Measurements from ENCODE around the gene NOC2L. TPM values are rescaled to one million over a fixed set of nuclear protein-coding genes. Genes with fewer than 3 reads are reported as not detected.
"Not testable (repeated sequence)": the region's sequence is repeated elsewhere in the genome, so short reads cannot be mapped to it uniquely, and the experiment has no call there.

NOC2L gene
- polyA plus RNA-seq, 1 donor, result 49.2 TPM

- H3K27me3 ChIP-seq (ENCODE audit: control insufficient read depth, insufficient read depth, low read length), result peaks cover 34% of the 10 kb centered on the region
- no peaks in the 10 kb centered on the region for H3K36me3 ChIP-seq (ENCODE audit: control insufficient read depth, insufficient read depth, low read length)
- no peaks in the 10 kb centered on the region for H3K4me1 ChIP-seq (ENCODE audit: control insufficient read depth, insufficient read depth, low read length)
- no peak overlapping the region for H3K27ac ChIP-seq (ENCODE audit: low read length)
- no CpG with 5 or more reads among the region's 21 CpGs for WGBS (ENCODE audit: insufficient coverage, low lambda C conversion rate)
- no peak for DNase-seq
- H3K9me3 ChIP-seq (ENCODE audit: control insufficient read depth, low read depth, low read length), result peaks cover 17% of the 10 kb centered on the region
- H3K4me3 ChIP-seq (ENCODE audit: low read length), result no peak overlapping the region
Measured at GRCh38 chr1:981491-981954, 22.5 kb upstream of the NOC2L start.

- H3K36me3 ChIP-seq (ENCODE audit: control insufficient read depth, insufficient read depth, low read length), result no peaks in the 10 kb centered on the region
- peaks cover 6% of the 10 kb centered on the region for H3K4me1 ChIP-seq (ENCODE audit: control insufficient read depth, insufficient read depth, low read length)
- DNase-seq, result no peak
- no CpG with 5 or more reads among the region's 35 CpGs for WGBS (ENCODE audit: insufficient coverage, low lambda C conversion rate)
- peaks cover 17% of the 10 kb centered on the region for H3K9me3 ChIP-seq (ENCODE audit: control insufficient read depth, low read depth, low read length)
- peaks cover 35% of the 10 kb centered on the region for H3K27me3 ChIP-seq (ENCODE audit: control insufficient read depth, insufficient read depth, low read length)
- no peak overlapping the region for H3K4me3 ChIP-seq (ENCODE audit: low read length)
- no peak overlapping the region for H3K27ac ChIP-seq (ENCODE audit: low read length)
Measured at GRCh38 chr1:980602-981395, 21.7 kb upstream of the NOC2L start.

- Histone ChIP-seq H3K4me1 (ENCODE audit: control insufficient read depth, insufficient read depth, low read length) (peaks cover 8% of the 10 kb centered on the region), H3K27me3 (ENCODE audit: control insufficient read depth, insufficient read depth, low read length) (peaks cover 39% of the 10 kb centered on the region), H3K36me3 (ENCODE audit: control insufficient read depth, insufficient read depth, low read length) (no peaks in the 10 kb centered on the region), H3K27ac (ENCODE audit: low read length) (no peak overlapping the region), H3K4me3 (ENCODE audit: low read length) (no peak overlapping the region), H3K9me3 (ENCODE audit: control insufficient read depth, low read depth, low read length) (peaks cover 17% of the 10 kb centered on the region)
- WGBS (ENCODE audit: insufficient coverage, low lambda C conversion rate), result no CpG with 5 or more reads among the region's 13 CpGs
- DNase-seq, result no peak
Measured at GRCh38 chr1:980137-980571, 21.1 kb upstream of the NOC2L start.

GRCh38 chr1:979744-980072 is 20.7 kb upstream of the NOC2L start:
- peaks cover 17% of the 10 kb centered on the region for H3K9me3 ChIP-seq (ENCODE audit: control insufficient read depth, low read depth, low read length)
- H3K27ac ChIP-seq (ENCODE audit: low read length), result no peak overlapping the region
- H3K4me1 ChIP-seq (ENCODE audit: control insufficient read depth, insufficient read depth, low read length), result peaks cover 8% of the 10 kb centered on the region
- peaks cover 38% of the 10 kb centered on the region for H3K27me3 ChIP-seq (ENCODE audit: control insufficient read depth, insufficient read depth, low read length)
- DNase-seq, result no peak
- no CpG with 5 or more reads among the region's 9 CpGs for WGBS (ENCODE audit: insufficient coverage, low lambda C conversion rate)
- H3K36me3 ChIP-seq (ENCODE audit: control insufficient read depth, insufficient read depth, low read length), result no peaks in the 10 kb centered on the region
- no peak overlapping the region for H3K4me3 ChIP-seq (ENCODE audit: low read length)

- peaks cover 8% of the 10 kb centered on the region for H3K4me1 ChIP-seq (ENCODE audit: control insufficient read depth, insufficient read depth, low read length)
- no peak for DNase-seq
- WGBS (ENCODE audit: insufficient coverage, low lambda C conversion rate), result no CpG with 5 or more reads among the region's 60 CpGs
- H3K27ac ChIP-seq (ENCODE audit: low read length), result no peak overlapping the region
- H3K36me3 ChIP-seq (ENCODE audit: control insufficient read depth, insufficient read depth, low read length), result no peaks in the 10 kb centered on the region
- peaks cover 38% of the 10 kb centered on the region for H3K27me3 ChIP-seq (ENCODE audit: control insufficient read depth, insufficient read depth, low read length)
- H3K9me3 ChIP-seq (ENCODE audit: control insufficient read depth, low read depth, low read length), result peaks cover 17% of the 10 kb centered on the region
- no peak overlapping the region for H3K4me3 ChIP-seq (ENCODE audit: low read length)
Measured at GRCh38 chr1:978835-979743, 20.0 kb upstream of the NOC2L start.

- no CpG with 5 or more reads among the region's 44 CpGs for WGBS (ENCODE audit: insufficient coverage, low lambda C conversion rate)
- Histone ChIP-seq H3K27me3 (ENCODE audit: control insufficient read depth, insufficient read depth, low read length) (peaks cover 42% of the 10 kb centered on the region), H3K4me3 (ENCODE audit: low read length) (no peak overlapping the region), H3K27ac (ENCODE audit: low read length) (no peak overlapping the region), H3K36me3 (ENCODE audit: control insufficient read depth, insufficient read depth, low read length) (no peaks in the 10 kb centered on the region), H3K4me1 (ENCODE audit: control insufficient read depth, insufficient read depth, low read length) (peaks cover 8% of the 10 kb centered on the region), H3K9me3 (ENCODE audit: control insufficient read depth, low read depth, low read length) (peaks cover 17% of the 10 kb centered on the region)
- no peak for DNase-seq
Measured at GRCh38 chr1:978069-978834, 19.2 kb upstream of the NOC2L start.

- DNase-seq, result not testable (repeated sequence)
Measured at GRCh38 chr1:976791-977190, 17.7 kb upstream of the NOC2L start.

GRCh38 chr1:975896-976683 is 17.0 kb upstream of the NOC2L start:
- Histone ChIP-seq H3K27ac (ENCODE audit: low read length) (no peak overlapping the region), H3K36me3 (ENCODE audit: control insufficient read depth, insufficient read depth, low read length) (no peaks in the 10 kb centered on the region), H3K4me1 (ENCODE audit: control insufficient read depth, insufficient read depth, low read length) (peaks cover 8% of the 10 kb centered on the region), H3K27me3 (ENCODE audit: control insufficient read depth, insufficient read depth, low read length) (peaks cover 49% of the 10 kb centered on the region), H3K4me3 (ENCODE audit: low read length) (no peak overlapping the region), H3K9me3 (ENCODE audit: control insufficient read depth, low read depth, low read length) (peaks cover 23% of the 10 kb centered on the region)
- WGBS (ENCODE audit: insufficient coverage, low lambda C conversion rate), result no CpG with 5 or more reads among the region's 40 CpGs
- peak; percentile 39 to 53 for DNase-seq

More at GRCh38 chr1:976791-977190, 17.7 kb upstream of the NOC2L start:
- not testable (repeated sequence) for H3K36me3 ChIP-seq (ENCODE audit: control insufficient read depth, insufficient read depth, low read length); H3K27ac ChIP-seq (ENCODE audit: low read length); H3K4me1 ChIP-seq (ENCODE audit: control insufficient read depth, insufficient read depth, low read length); H3K4me3 ChIP-seq (ENCODE audit: low read length)
- WGBS (ENCODE audit: insufficient coverage, low lambda C conversion rate), result no CpG with 5 or more reads among the region's 39 CpGs
- Histone ChIP-seq H3K27me3 (ENCODE audit: control insufficient read depth, insufficient read depth, low read length) (peaks cover 42% of the 10 kb centered on the region), H3K9me3 (ENCODE audit: control insufficient read depth, low read depth, low read length) (peaks cover 22% of the 10 kb centered on the region)

GRCh38 chr1:975365-975764 is 16.3 kb upstream of the NOC2L start:
- H3K4me3 ChIP-seq (ENCODE audit: low read length), result no peak overlapping the region
- DNase-seq, result no peak
- H3K9me3 ChIP-seq (ENCODE audit: control insufficient read depth, low read depth, low read length), result peaks cover 26% of the 10 kb centered on the region
- H3K27ac ChIP-seq (ENCODE audit: low read length), result no peak overlapping the region
- no CpG with 5 or more reads among the region's 9 CpGs for WGBS (ENCODE audit: insufficient coverage, low lambda C conversion rate)
- no peaks in the 10 kb centered on the region for H3K36me3 ChIP-seq (ENCODE audit: control insufficient read depth, insufficient read depth, low read length)
- peaks cover 54% of the 10 kb centered on the region for H3K27me3 ChIP-seq (ENCODE audit: control insufficient read depth, insufficient read depth, low read length)
- peaks cover 8% of the 10 kb centered on the region for H3K4me1 ChIP-seq (ENCODE audit: control insufficient read depth, insufficient read depth, low read length)

All from large intestine (tissue), 3 donors.